WTC11 (cell line): ENCODE data around the gene VARS1.

Experiments
- CTCF ChIP-seq: fragments of 200-600 bp; IDR thresholded peaks from 2 replicates; pipeline ENCODE4 v1.8.0; 2022; ENCODE audit warnings: antibody characterized with exemption
- KAT7 ChIP-seq: sonication (generic); formaldehyde crosslinking; IDR thresholded peaks from 2 replicates; pipeline ENCODE4 v1.8.1; 2023; ENCODE audit warnings: missing genetic modification reagents, mild to moderate bottlenecking, borderline replicate concordance
- NR3C1 ChIP-seq: sonication (generic); formaldehyde crosslinking; conservative IDR thresholded peaks from 2 replicates; pipeline ENCODE4 v1.8.1; 2023; ENCODE audit warnings: low read depth, mild to moderate bottlenecking, missing genetic modification reagents
- ZNF232 ChIP-seq: sonication (generic); formaldehyde crosslinking; IDR thresholded peaks from 2 replicates; pipeline ENCODE4 v1.8.0; 2022; ENCODE audit warnings: mild to moderate bottlenecking, missing genetic modification reagents
- TF ChIP-seq, protein P1 (sequence below): sonication (generic); formaldehyde crosslinking; IDR thresholded peaks from 2 replicates; pipeline ENCODE4 v1.8.0; 2023; ENCODE audit warnings: missing genetic modification reagents

DNA sequence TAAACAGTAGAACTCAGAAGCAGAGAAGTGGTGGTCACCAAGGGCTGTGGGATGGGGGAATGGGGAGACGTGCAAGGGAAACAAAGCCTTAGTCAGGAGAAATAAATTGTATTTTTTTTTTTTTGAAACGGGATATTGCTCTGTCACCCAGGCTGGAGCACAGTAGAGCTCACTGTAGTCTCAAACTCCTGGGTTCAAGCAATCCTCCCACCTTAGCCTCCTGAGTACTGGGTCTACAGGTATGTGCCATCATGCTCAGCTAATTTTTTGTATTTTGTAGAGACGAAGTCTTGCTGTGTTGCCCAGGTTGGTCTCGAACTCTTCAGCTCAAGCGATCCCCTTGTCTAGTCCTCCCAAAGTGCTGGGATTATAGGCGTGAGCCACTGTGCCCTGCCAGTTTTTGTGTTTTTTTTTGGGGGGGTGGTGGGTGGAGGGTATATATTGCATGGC lies 35.4 kb upstream of the VARS1 start:
- TF ChIP-seq CTCF (no peak), ZNF232 (CRISPR knock-in tag) (no peak), KAT7 (CRISPR knock-in tag) (no peak), NR3C1 (no peak)
- TF ChIP-seq, protein P1, sequence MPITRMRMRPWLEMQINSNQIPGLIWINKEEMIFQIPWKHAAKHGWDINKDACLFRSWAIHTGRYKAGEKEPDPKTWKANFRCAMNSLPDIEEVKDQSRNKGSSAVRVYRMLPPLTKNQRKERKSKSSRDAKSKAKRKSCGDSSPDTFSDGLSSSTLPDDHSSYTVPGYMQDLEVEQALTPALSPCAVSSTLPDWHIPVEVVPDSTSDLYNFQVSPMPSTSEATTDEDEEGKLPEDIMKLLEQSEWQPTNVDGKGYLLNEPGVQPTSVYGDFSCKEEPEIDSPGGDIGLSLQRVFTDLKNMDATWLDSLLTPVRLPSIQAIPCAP = no peak
